GM12878 (cell line): ENCODE measurements around the gene ZFP1. TPM values are rescaled to one million over a fixed set of nuclear protein-coding genes. Genes with fewer than 3 reads are reported as not detected.
A peak's percentile ranks its signal among the peaks of the same experiment; 100 is the strongest.

Experiments
- ASH2L ChIP-seq: fragments of 300-600, 200-600 bp; sonication (generic); IDR thresholded peaks from 2 replicates; pipeline ENCODE4 v1.6.1; 2017; ENCODE audit warnings: low read depth, mild to moderate bottlenecking, borderline replicate concordance
- ATF2 ChIP-seq: IDR thresholded peaks from 2 replicates; pipeline ENCODE4 v1.6.1; 2012; ENCODE audit warnings: low read length, inconsistent platforms
- BCL3 ChIP-seq: IDR thresholded peaks from 2 replicates; pipeline ENCODE4 v1.6.1; 2011; ENCODE audit warnings: borderline replicate concordance, low read depth, mild to moderate bottlenecking, moderate library complexity, low read length; ENCODE audit not compliant: insufficient read depth, poor library complexity, severe bottlenecking
- CEBPB ChIP-seq, 2 experiments: fragments of 150-350 bp in 1 of 2; IDR thresholded peaks; 2 replicates each; pipeline ENCODE4 v1.6.1; 2012 to 2014; ENCODE audit warnings: low read depth in 2 of 2, low read length in 2 of 2, borderline replicate concordance in 1 of 2, inconsistent platforms in 1 of 2
- CREM ChIP-seq: IDR thresholded peaks from 2 replicates; pipeline ENCODE4 v1.6.1; 2014; ENCODE audit warnings: antibody characterized with exemption, low read depth
- HDGF ChIP-seq: fragments of 450-650 bp; IDR thresholded peaks from 2 replicates; pipeline ENCODE4 v1.6.1; 2016; ENCODE audit warnings: antibody characterized with exemption
- JUND ChIP-seq: IDR thresholded peaks from 2 replicates; pipeline ENCODE4 v1.6.1; 2012; ENCODE audit warnings: low read depth, mild to moderate bottlenecking, low read length, improper control_type of control experiment, moderate library complexity
- KAT2A ChIP-seq: conservative IDR thresholded peaks from 2 replicates; pipeline ENCODE4 v1.6.1; 2011; ENCODE audit warnings: low read depth, low read length; ENCODE audit not compliant: control insufficient read depth
- MTA2 ChIP-seq: fragments of 450-650 bp; IDR thresholded peaks from 2 replicates; pipeline ENCODE4 v1.6.1; 2016; ENCODE audit warnings: low read depth, mild to moderate bottlenecking, moderate library complexity
- MXI1 ChIP-seq: fragments of 150-350 bp; IDR thresholded peaks from 2 replicates; pipeline ENCODE4 v1.6.1; 2011; ENCODE audit warnings: low read depth, mild to moderate bottlenecking, inconsistent platforms, low read length, improper control_type of control experiment
- NFXL1 ChIP-seq: fragments of 450-650 bp; IDR thresholded peaks from 2 replicates; pipeline ENCODE4 v1.6.1; 2017; ENCODE audit warnings: antibody characterized with exemption, mild to moderate bottlenecking, borderline replicate concordance
- NFYB ChIP-seq: IDR thresholded peaks from 2 replicates; pipeline ENCODE4 v1.6.1; 2011; ENCODE audit warnings: low read depth, mild to moderate bottlenecking, low read length, improper control_type of control experiment, moderate library complexity; ENCODE audit not compliant: insufficient read depth
- PRDM15 ChIP-seq: fragments of 450-650 bp; formaldehyde crosslinking; IDR thresholded peaks from 2 replicates; pipeline ENCODE4 v1.4.0; 2020; ENCODE audit warnings: mild to moderate bottlenecking, moderate library complexity
- RELA ChIP-seq: fragments of 450-650 bp; IDR thresholded peaks from 2 replicates; pipeline ENCODE4 v1.8.0; 2014; ENCODE audit warnings: borderline replicate concordance; ENCODE audit not compliant: partially characterized antibody
- SMAD5 ChIP-seq: IDR thresholded peaks from 2 replicates; pipeline ENCODE4 v1.6.1; 2016; ENCODE audit warnings: antibody characterized with exemption, low read depth
- SUZ12 ChIP-seq: fragments of 200-600 bp; sonication (generic); IDR thresholded peaks from one replicate; pipeline ENCODE4 v1.6.1; 2018; ENCODE audit warnings: antibody characterized with exemption, mild to moderate bottlenecking; ENCODE audit not compliant: unreplicated experiment
- TARDBP ChIP-seq: IDR thresholded peaks from 2 replicates; pipeline ENCODE4 v1.6.1; 2016; ENCODE audit warnings: borderline replicate concordance
- TBL1XR1 ChIP-seq: IDR thresholded peaks from 2 replicates; pipeline ENCODE4 v1.6.1; 2012; ENCODE audit warnings: low read depth, low read length, improper control_type of control experiment
- TCF12 ChIP-seq: IDR thresholded peaks from 2 replicates; pipeline ENCODE4 v1.6.1; 2011; ENCODE audit warnings: low read depth, mild to moderate bottlenecking, low read length
- ZBTB33 ChIP-seq: fragments of 450-650 bp; IDR thresholded peaks from 2 replicates; pipeline ENCODE4 v1.6.1; 2017; ENCODE audit warnings: mild to moderate bottlenecking
- polyA plus RNA-seq, 11 experiments: library from polyadenylated mRNA; depleted of rRNA in 4 of 11; unstranded in 6 of 11; stranded (reverse) in 5 of 11; fragments of >200 nt; fragmentation: Nextera tagmentation in 4 of 11; fragmentation: Illumina TruSeq in 1 of 11; extraction: Ambion mirVana in 4 of 11; extraction: Trizol in 1 of 11; gene quantifications; 1 replicate in 1 of 11; 2 replicates in 10 of 11; pipeline versions ENCODE4 v1.2.1 to v1.2.3, GENCODE V29; 2011 to 2016; ENCODE audit warnings: inconsistent platforms in 2 of 11, missing spikeins in 2 of 11, low read depth in 1 of 11
- total RNA-seq, 4 experiments: library from RNA; depleted of rRNA in 3 of 4; stranded (reverse); fragments of >200 nt in 3 of 4; fragmentation: Illumina TruSeq in 1 of 4; extraction: Trizol in 1 of 4; gene quantifications; 2 replicates each; pipeline versions ENCODE4 v1.2.1 to v1.2.3, GENCODE V29; 2013 to 2021

The ZFP1 gene
- total and polyA plus RNA-seq, 10 of the 15 experiments (the other 5 are each of a cell fraction or from before 2014, with no cell fraction given), result 3.5 to 17.6 (median 14.7) TPM

- TF ChIP-seq CEBPB (IDR thresholded peaks at IDR 0.05; ENCODE audit: borderline replicate concordance in 1 of 2, low read depth in 2 of 2, low read length in 2 of 2), result no peak
- no peak for TF ChIP-seq PRDM15 (CRISPR knock-in tag)
- TF ChIP-seq NFYB, result no peak
- peak; percentile 92 for TF ChIP-seq HDGF
- peak; percentile 53; the same call in 1 of the 2 replicates for TF ChIP-seq MXI1
- peak; percentile 75; the same call in 1 of the 2 replicates for TF ChIP-seq TARDBP
- no peak for TF ChIP-seq JUND
- TF ChIP-seq SMAD5, result no peak
- TF ChIP-seq TBL1XR1, result no peak
- no peak for TF ChIP-seq ZBTB33
- TF ChIP-seq BCL3, result no peak
- TF ChIP-seq ASH2L, result no peak
- no peak for TF ChIP-seq NFXL1
- TF ChIP-seq RELA, result peak; percentile 20
- no peak for TF ChIP-seq SUZ12
- TF ChIP-seq KAT2A, result no peak
- no peak for TF ChIP-seq CREM
- no peak for TF ChIP-seq MTA2
- TF ChIP-seq ATF2, result no peak
- no peak for TF ChIP-seq TCF12
Observed at GRCh38 chr16:75110637-75111513, 37.4 kb upstream of the ZFP1 start (continued).
